Neuronal stem cell (in vitro differentiated cells): Measurements from ENCODE around the gene GOSR2.
A peak's percentile ranks its signal among the peaks of the same experiment; 100 is the strongest.

Experiments used
- DNase-seq: peaks from one replicate; pipeline ENCODE4 v3.0.0-alpha.2; 2013; ENCODE audit warnings: low spot score
- H2AFZ ChIP-seq: one replicate; pipeline ENCODE4 v1.6.1; 2013; ENCODE audit warnings: mild to moderate bottlenecking, low read length, inconsistent platforms
- H2AK5ac ChIP-seq: 2 replicates; pipeline ENCODE4 v1.6.1; 2013; ENCODE audit warnings: low read depth, mild to moderate bottlenecking, inconsistent platforms, low read length, moderate library complexity, mixed read lengths
- H2BK120ac ChIP-seq: 2 replicates; pipeline ENCODE4 v1.6.1; 2013; ENCODE audit warnings: low read depth, mild to moderate bottlenecking, inconsistent platforms, low read length, moderate library complexity, mixed read lengths
- H2BK12ac ChIP-seq: one replicate; pipeline ENCODE4 v1.6.1; 2013; ENCODE audit warnings: low read length, inconsistent platforms
- H2BK15ac ChIP-seq: 2 replicates; pipeline ENCODE4 v1.6.1; 2013; ENCODE audit warnings: mild to moderate bottlenecking, low read length, inconsistent platforms, mixed read lengths
- H2BK5ac ChIP-seq: one replicate; pipeline ENCODE4 v1.6.1; 2013; ENCODE audit warnings: inconsistent platforms, mild to moderate bottlenecking, low read length, moderate library complexity
- H3K14ac ChIP-seq: one replicate; pipeline ENCODE4 v1.6.1; 2013; ENCODE audit warnings: low read length, inconsistent platforms
- H3K18ac ChIP-seq: 2 replicates; pipeline ENCODE4 v1.6.1; 2013; ENCODE audit warnings: low read length, inconsistent platforms
- H3K23ac ChIP-seq: 2 replicates; pipeline ENCODE4 v1.6.1; 2013; ENCODE audit warnings: low read depth, mild to moderate bottlenecking, mixed read lengths, low read length, inconsistent platforms; ENCODE audit not compliant: poor library complexity
- H3K27ac ChIP-seq: replicated peaks from 3 replicates; pipeline ENCODE4 v1.5.1; 2013; ENCODE audit warnings: low read length, inconsistent platforms
- H3K27me3 ChIP-seq, 3 experiments: 2 replicates each; pipeline ENCODE4 v1.6.1; 2013; ENCODE audit warnings: low read length in 3 of 3, mild to moderate bottlenecking in 2 of 3, inconsistent platforms in 1 of 3, low read depth in 1 of 3, mixed read lengths in 1 of 3, moderate library complexity in 1 of 3; ENCODE audit not compliant: control insufficient read depth in 3 of 3, insufficient read depth in 3 of 3
- H3K36me3 ChIP-seq, 2 donors: replicated peaks in 1 of 2; 2 replicates each; pipeline ENCODE4 v1.6.1; 2013; ENCODE audit warnings: low read length in 2 of 2; ENCODE audit not compliant: control insufficient read depth in 2 of 2, insufficient read depth in 2 of 2
- H3K4ac ChIP-seq: 2 replicates; pipeline ENCODE4 v1.6.1; 2013; ENCODE audit warnings: inconsistent platforms, mild to moderate bottlenecking, low read length, moderate library complexity
- H3K4me1 ChIP-seq, 2 donors: 1 replicate in 1 of 2; 2 replicates in 1 of 2; pipeline ENCODE4 v1.6.1; 2013; ENCODE audit warnings: low read length in 2 of 2, low read depth in 1 of 2; ENCODE audit not compliant: control insufficient read depth in 2 of 2, insufficient read depth in 1 of 2
- H3K4me2 ChIP-seq: one replicate; pipeline ENCODE4 v1.6.1; 2013; ENCODE audit warnings: mild to moderate bottlenecking, low read length, inconsistent platforms; ENCODE audit not compliant: insufficient read depth, poor library complexity, severe bottlenecking
- H3K4me3 ChIP-seq, 2 donors: 2 replicates each; pipeline ENCODE4 v1.5.1; 2013; ENCODE audit warnings: low read length in 2 of 2, mild to moderate bottlenecking in 2 of 2, inconsistent platforms in 1 of 2, moderate library complexity in 1 of 2
- H3K79me1 ChIP-seq: one replicate; pipeline ENCODE4 v1.6.1; 2013; ENCODE audit warnings: low read depth, mild to moderate bottlenecking, inconsistent platforms, low read length, moderate library complexity
- H3K9ac ChIP-seq: one replicate; pipeline ENCODE4 v1.6.1; 2013; ENCODE audit warnings: mild to moderate bottlenecking, low read depth, low read length, inconsistent platforms; ENCODE audit not compliant: poor library complexity
- H3K9me3 ChIP-seq, 2 donors: replicated peaks in 1 of 2; 2 replicates each; pipeline versions ENCODE3 to v1.6.1; 2013; ENCODE audit warnings: low read length in 2 of 2, mild to moderate bottlenecking in 2 of 2, inconsistent platforms in 1 of 2, low read depth in 1 of 2, mixed read lengths in 1 of 2, moderate library complexity in 1 of 2; ENCODE audit not compliant: control insufficient read depth in 2 of 2, insufficient read depth in 1 of 2
- H4K8ac ChIP-seq: one replicate; pipeline ENCODE4 v1.6.1; 2013; ENCODE audit warnings: low read depth, mild to moderate bottlenecking, inconsistent platforms, low read length, moderate library complexity
- H4K91ac ChIP-seq: one replicate; pipeline ENCODE4 v1.6.1; 2013; ENCODE audit warnings: low read length, low read depth, mild to moderate bottlenecking, inconsistent platforms; ENCODE audit not compliant: poor library complexity
- WGBS, 2 donors: extraction: QIAGEN DNeasy Blood & Tissue Kit; methylation state at CpG; one replicate each; pipeline ENCODE4 v1.1.7; 2013; ENCODE audit warnings: missing lambda C conversion rate in 2 of 2, mixed read lengths in 1 of 2; ENCODE audit not compliant: insufficient read length in 2 of 2, insufficient replicate concordance in 1 of 2; ENCODE audit errors: extremely low coverage in 2 of 2; 5-methylcytosine and 5-hydroxymethylcytosine counted together

The GOSR2 gene

DNA sequence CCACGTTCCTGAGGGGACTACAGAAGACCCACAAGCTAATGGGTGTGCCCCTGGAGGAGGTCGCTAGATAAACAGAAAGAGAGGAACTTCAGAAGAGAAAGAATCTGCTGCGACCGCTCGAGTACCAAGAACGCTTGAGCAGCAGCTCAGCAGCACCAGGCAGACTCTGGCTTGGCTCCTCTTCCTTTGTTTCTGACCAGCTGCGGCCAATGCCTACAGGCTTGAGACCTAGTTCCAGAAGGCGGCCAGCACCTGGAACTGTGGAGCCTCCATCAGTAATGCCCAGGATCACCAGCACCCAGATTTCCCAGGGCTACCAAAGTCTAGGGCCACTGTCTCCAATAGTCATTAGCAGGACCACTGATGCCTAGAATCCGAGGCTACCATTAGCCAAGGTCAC, 26.0 kb upstream of the GOSR2 start:
- H3K14ac ChIP-seq: no peak overlapping the region
- H3K4me3 ChIP-seq: no peak overlapping the region
- no peak overlapping the region for H2AK5ac ChIP-seq
- H3K18ac ChIP-seq: no peak overlapping the region
- DNase-seq: no peak
- H4K91ac ChIP-seq: no peak overlapping the region
- no peak overlapping the region for H2AFZ ChIP-seq
- H3K27ac ChIP-seq: no peak overlapping the region
- no peak overlapping the region for H4K8ac ChIP-seq
- H3K36me3 ChIP-seq: no peaks in the 10 kb centered on the region
- H2BK120ac ChIP-seq: no peak overlapping the region
- H2BK15ac ChIP-seq: no peak overlapping the region
- peaks cover 0 to 8% of the 10 kb centered on the region in 2 donors for H3K4me1 ChIP-seq
- H2BK12ac ChIP-seq: no peak overlapping the region
- no peaks in the 10 kb centered on the region for H3K79me1 ChIP-seq
- no CpG with 5 or more reads among the region's 9 CpGs for WGBS, 2 donors
- H3K23ac ChIP-seq: no peak overlapping the region
- H3K4me2 ChIP-seq: no peak overlapping the region
- peaks cover 0 to 12% (median 0%) of the 10 kb centered on the region in 3 experiments for H3K27me3 ChIP-seq
- H3K4ac ChIP-seq: no peak overlapping the region
- no peak overlapping the region for H2BK5ac ChIP-seq
- no peak overlapping the region for H3K9ac ChIP-seq
- peaks cover 0 to 3% of the 10 kb centered on the region in 2 donors for H3K9me3 ChIP-seq

DNA sequence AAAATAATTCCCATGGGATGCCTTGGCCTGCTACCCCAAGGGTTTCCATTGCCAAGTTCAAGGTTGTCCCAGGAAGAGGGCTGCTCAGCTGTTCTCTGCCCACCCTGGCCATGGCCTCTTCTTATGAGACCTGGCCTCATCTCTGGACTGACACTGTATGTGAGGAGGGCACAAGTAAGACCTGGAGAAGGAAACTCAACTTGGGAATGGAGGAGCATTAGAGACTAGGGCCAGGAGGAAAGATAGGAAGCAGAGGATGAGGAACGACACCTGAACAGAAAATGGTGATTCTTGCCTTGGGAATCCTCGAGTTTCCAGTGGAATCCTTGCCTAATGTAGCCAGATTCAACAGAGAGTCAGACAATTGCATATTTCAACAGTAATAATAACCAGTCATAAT, 24.6 kb upstream of the GOSR2 start:
- Histone ChIP-seq H3K18ac (no peak overlapping the region), H2BK120ac (no peak overlapping the region), H3K4ac (no peak overlapping the region), H2AK5ac (no peak overlapping the region), H3K4me3 (peak overlapping the region in 1 of 2 donors; percentile 13), H3K27me3 (peaks cover 0 to 4% (median 0%) of the 10 kb centered on the region in 3 experiments), H3K4me1 (peaks cover 0 to 8% of the 10 kb centered on the region in 2 donors), H2AFZ (no peak overlapping the region), H3K14ac (no peak overlapping the region), H3K4me2 (no peak overlapping the region), H2BK15ac (no peak overlapping the region), H2BK12ac (no peak overlapping the region), H4K8ac (no peak overlapping the region), H3K27ac (no peak overlapping the region), H4K91ac (no peak overlapping the region), H2BK5ac (no peak overlapping the region), H3K9ac (no peak overlapping the region), H3K36me3 (no peaks in the 10 kb centered on the region), H3K23ac (no peak overlapping the region), H3K79me1 (no peaks in the 10 kb centered on the region), H3K9me3 (peaks cover 0 to 3% of the 10 kb centered on the region in 2 donors)
- WGBS, 2 donors: no CpG with 5 or more reads among the region's 2 CpGs
- DNase-seq: no peak

DNA sequence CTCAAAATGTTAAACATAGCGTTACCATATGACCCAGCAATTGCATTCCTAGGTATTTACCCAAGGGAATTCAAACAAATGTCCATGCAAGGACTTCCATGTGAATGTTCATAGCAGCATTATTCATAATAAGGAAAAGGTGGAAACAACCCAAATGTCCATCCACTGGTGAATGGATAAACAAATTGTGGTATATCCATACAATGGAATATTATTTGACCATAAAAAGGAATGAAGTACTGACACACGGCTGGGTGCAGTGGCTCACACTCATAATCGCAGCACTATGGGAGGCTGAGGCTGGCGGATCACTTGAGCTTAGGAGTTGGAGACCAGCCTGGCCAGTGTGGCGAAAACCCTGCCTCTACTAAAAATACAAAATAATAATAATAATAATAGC, 24.1 kb upstream of the GOSR2 start:
- H2AK5ac ChIP-seq: no peak overlapping the region
- H3K36me3 ChIP-seq: no peaks in the 10 kb centered on the region
- no peak overlapping the region for H3K4me2 ChIP-seq
- no peak for DNase-seq
- peaks cover 0 to 4% (median 0%) of the 10 kb centered on the region in 3 experiments for H3K27me3 ChIP-seq
- no peak overlapping the region for H2AFZ ChIP-seq
- H3K4ac ChIP-seq: no peak overlapping the region
- no peak overlapping the region for H4K8ac ChIP-seq
- H3K4me3 ChIP-seq: no peak overlapping the region
- peaks cover 0 to 3% of the 10 kb centered on the region in 2 donors for H3K9me3 ChIP-seq
- no peak overlapping the region for H3K14ac ChIP-seq
- H3K18ac ChIP-seq: no peak overlapping the region
- H2BK15ac ChIP-seq: no peak overlapping the region
- no peak overlapping the region for H3K23ac ChIP-seq
- H3K79me1 ChIP-seq: no peaks in the 10 kb centered on the region
- no peak overlapping the region for H3K9ac ChIP-seq
- WGBS, 2 donors: no CpG with 5 or more reads among the region's 5 CpGs
- no peak overlapping the region for H2BK12ac ChIP-seq
- H2BK120ac ChIP-seq: no peak overlapping the region
- no peak overlapping the region for H4K91ac ChIP-seq
- no peak overlapping the region for H2BK5ac ChIP-seq
- no peak overlapping the region for H3K27ac ChIP-seq
- peaks cover 0 to 8% of the 10 kb centered on the region in 2 donors for H3K4me1 ChIP-seq

DNA sequence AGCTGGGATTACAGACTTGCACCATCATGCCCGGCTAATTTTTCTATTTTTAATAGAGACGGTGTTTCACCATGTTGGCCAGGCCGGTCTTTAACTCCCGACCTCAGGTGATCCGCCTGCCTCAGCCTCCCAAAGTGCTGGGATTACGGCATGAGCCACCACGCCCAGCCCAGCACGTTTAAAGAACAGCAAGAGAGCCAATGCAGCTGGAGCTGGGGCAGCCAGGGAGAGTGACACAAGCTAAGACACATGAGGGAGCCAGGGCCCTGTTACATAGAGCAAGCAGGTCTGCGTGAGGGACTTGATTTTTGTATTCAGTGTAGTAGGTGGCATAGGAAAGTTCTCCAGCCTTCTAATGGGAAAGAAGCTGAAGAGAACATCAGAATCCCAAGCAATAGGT, 21.7 kb upstream of the GOSR2 start:
- H3K9ac ChIP-seq: no peak overlapping the region
- peaks cover 0 to 12% (median 0%) of the 10 kb centered on the region in 3 experiments for H3K27me3 ChIP-seq
- H3K4me2 ChIP-seq: no peak overlapping the region
- peaks cover 0 to 1% of the 10 kb centered on the region in 2 donors for H3K4me1 ChIP-seq
- peaks cover 0 to 3% of the 10 kb centered on the region in 2 donors for H3K9me3 ChIP-seq
- no peak overlapping the region for H4K8ac ChIP-seq
- no peak overlapping the region for H2BK15ac ChIP-seq
- H2AFZ ChIP-seq: no peak overlapping the region
- H2BK12ac ChIP-seq: no peak overlapping the region
- H3K18ac ChIP-seq: no peak overlapping the region
- no peaks in the 10 kb centered on the region for H3K79me1 ChIP-seq
- no peak overlapping the region for H3K27ac ChIP-seq
- no peak overlapping the region for H2BK5ac ChIP-seq
- H2BK120ac ChIP-seq: no peak overlapping the region
- no peak overlapping the region for H4K91ac ChIP-seq
- no peak overlapping the region for H3K14ac ChIP-seq
- no peak for DNase-seq
- H3K36me3 ChIP-seq: no peaks in the 10 kb centered on the region
- no peak overlapping the region for H2AK5ac ChIP-seq
- no peak overlapping the region for H3K4me3 ChIP-seq
- H3K23ac ChIP-seq: no peak overlapping the region
- H3K4ac ChIP-seq: no peak overlapping the region
- WGBS, 2 donors: no CpG with 5 or more reads among the region's 9 CpGs
